Vagina (tissue), 2 donors: ENCODE data around the gene CLIP4.

Experiments used
- CTCF ChIP-seq, 3 experiments: fragments of 450-650 bp in 2 of 3; fragments of 200-600 bp in 1 of 3; sonication (generic) in 1 of 3; IDR thresholded peaks; one replicate each; pipeline ENCODE4 v1.5.1; 2017 to 2019; ENCODE audit warnings: antibody characterized with exemption in 3 of 3, mild to moderate bottlenecking in 2 of 3, moderate library complexity in 2 of 3
- POLR2A ChIP-seq, 2 donors: fragments of 450-650 bp; IDR thresholded peaks; one replicate each; pipeline ENCODE4 v1.6.1; 2017; ENCODE audit warnings: antibody characterized with exemption in 2 of 2, mild to moderate bottlenecking in 2 of 2, moderate library complexity in 2 of 2

GRCh38 chr2:29174937-29175336 is 59.7 kb downstream of the CLIP4 start:
- TF ChIP-seq CTCF (IDR thresholded peaks at IDR 0.05) (no peak), POLR2A (IDR thresholded peaks at IDR 0.05) (no peak)
